Measurements from ENCODE around the gene C14orf180. TPM values are rescaled to one million over a fixed set of nuclear protein-coding genes. Genes with fewer than 3 reads are reported as not detected.

Gene C14orf180
- total RNA-seq, 2 experiments from 2014 or later = not detected

DNA sequence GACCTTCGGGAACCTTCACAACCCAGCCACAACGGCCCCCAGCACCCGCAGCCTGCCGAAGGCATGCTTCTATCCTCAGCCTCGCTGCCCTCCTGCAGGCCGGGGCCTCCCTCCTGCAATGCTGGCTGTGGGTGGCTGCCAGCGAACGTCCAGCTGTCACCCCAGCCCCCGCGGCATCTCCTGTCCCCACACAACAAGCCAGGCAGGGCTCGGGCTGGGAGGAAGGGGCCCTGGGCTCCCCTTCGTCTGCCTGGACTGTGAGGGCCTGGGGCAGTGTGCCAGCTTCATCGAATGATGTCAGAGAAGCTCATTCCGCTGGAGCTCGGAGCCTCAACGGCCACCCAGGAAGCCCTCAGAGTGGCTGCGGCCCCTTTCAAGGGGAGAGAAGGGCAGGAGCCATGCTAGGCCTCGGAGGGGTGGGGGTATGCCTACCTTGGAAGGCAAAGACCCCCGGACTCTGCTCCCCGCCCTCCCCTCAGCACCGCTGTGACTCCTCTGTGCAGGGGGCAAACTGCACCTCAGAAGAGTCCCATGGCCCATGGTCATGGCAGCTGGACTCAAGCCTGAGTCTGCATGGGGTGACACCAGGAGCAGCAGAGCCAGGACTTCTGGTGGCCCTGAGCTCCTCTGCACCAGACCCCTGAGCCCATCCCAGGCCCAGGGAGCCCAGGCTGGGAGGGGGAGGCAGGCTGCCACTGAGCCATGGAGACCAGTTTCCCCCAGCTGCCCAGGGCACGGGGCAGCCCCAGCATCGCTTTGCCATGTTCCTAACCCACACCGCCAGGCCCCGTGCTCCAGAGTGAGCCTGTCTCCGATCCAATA, 24.7 kb upstream of the C14orf180 start:
- Histone ChIP-seq H3K4me1 (ENCODE audit: insufficient read depth, low read length, poor library complexity, severe bottlenecking) (no peaks in the 10 kb centered on the region), H3K9me3 (ENCODE audit: low read length) (no peaks in the 10 kb centered on the region), H3K79me2 (ENCODE audit: insufficient read depth, low read depth, low read length) (no peaks in the 10 kb centered on the region), H3K4me2 (ENCODE audit: low read length) (no peak overlapping the region), H3K9me2 (ENCODE audit: insufficient read depth, low read length) (no peaks in the 10 kb centered on the region), H2AFZ (ENCODE audit: low read length) (no peak overlapping the region), H3K27ac (ENCODE audit: low read depth, low read length, poor library complexity, severe bottlenecking) (no peak overlapping the region), H4K20me1 (ENCODE audit: insufficient read depth, low read length) (no peaks in the 10 kb centered on the region), H3K4me3 (ENCODE audit: low read depth, low read length, poor library complexity, severe bottlenecking) (no peak overlapping the region), H3K36me3 (ENCODE audit: insufficient read depth, low read length) (no peaks in the 10 kb centered on the region)
- ChIA-PET CTCF (ENCODE audit: unreplicated experiment) (no interaction called here), POLR2A (no interaction called here)
- TF ChIP-seq, protein P1, sequence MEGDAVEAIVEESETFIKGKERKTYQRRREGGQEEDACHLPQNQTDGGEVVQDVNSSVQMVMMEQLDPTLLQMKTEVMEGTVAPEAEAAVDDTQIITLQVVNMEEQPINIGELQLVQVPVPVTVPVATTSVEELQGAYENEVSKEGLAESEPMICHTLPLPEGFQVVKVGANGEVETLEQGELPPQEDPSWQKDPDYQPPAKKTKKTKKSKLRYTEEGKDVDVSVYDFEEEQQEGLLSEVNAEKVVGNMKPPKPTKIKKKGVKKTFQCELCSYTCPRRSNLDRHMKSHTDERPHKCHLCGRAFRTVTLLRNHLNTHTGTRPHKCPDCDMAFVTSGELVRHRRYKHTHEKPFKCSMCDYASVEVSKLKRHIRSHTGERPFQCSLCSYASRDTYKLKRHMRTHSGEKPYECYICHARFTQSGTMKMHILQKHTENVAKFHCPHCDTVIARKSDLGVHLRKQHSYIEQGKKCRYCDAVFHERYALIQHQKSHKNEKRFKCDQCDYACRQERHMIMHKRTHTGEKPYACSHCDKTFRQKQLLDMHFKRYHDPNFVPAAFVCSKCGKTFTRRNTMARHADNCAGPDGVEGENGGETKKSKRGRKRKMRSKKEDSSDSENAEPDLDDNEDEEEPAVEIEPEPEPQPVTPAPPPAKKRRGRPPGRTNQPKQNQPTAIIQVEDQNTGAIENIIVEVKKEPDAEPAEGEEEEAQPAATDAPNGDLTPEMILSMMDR (conservative IDR thresholded peaks at IDR 0.05; ENCODE audit: low read length) = no peak
- TF ChIP-seq EZH2phosphoT487 (IDR thresholded peaks at IDR 0.05; ENCODE audit: borderline replicate concordance, low read depth, low read length) = no peak
- no peak for DNase-seq (ENCODE audit: low spot score)
- intact Hi-C loops (cut with micrococcal nuclease; ENCODE audit: unreplicated experiment) = no loop called here
- no TSS peak for BruUV-seq (replicated peaks)

DNA sequence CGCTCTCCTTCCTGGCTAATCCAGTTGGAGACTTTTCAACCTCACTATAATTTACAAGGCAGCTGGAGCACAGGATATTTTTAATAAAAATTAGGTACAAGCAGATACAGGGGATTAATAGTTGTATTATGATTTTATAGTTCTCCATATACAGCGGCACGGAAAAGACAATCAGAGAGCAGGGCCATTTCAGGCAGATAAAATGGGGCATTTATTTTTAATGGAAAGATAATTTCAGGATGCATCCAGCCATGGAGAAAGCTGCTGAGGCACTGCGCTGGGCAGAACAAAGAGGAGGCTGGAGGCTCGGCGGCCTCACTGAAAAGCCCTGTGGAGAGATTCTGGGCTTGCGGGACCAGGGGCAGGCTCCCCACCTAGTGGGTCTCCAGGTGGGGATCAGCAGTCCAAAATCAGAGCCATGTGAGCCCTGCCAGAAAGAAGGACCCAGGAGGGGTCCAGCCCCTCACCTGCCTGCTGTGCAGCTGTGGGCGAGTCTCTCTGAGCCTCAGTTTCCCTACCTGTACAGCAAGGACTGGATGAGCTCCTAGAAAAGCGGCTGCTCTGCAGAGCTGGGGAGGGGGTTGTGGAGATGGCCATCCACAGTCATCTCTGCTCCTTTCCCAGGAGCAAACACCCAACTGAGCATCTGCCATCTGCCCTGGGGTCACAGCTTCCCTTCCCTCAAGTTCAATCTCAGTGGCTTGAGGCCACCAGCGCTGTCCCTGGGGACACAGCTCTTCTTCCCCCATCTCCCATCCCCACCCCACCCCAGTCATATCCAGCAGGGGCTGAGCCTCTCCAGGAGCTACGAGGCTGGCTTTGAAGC, 23.9 kb upstream of the C14orf180 start:
- Histone ChIP-seq H4K20me1 (ENCODE audit: insufficient read depth, low read length) (no peaks in the 10 kb centered on the region), H3K9me3 (ENCODE audit: low read length) (no peaks in the 10 kb centered on the region), H3K4me3 (ENCODE audit: low read depth, low read length, poor library complexity, severe bottlenecking) (no peak overlapping the region), H3K36me3 (ENCODE audit: insufficient read depth, low read length) (no peaks in the 10 kb centered on the region), H3K4me2 (ENCODE audit: low read length) (no peak overlapping the region), H3K79me2 (ENCODE audit: insufficient read depth, low read depth, low read length) (no peaks in the 10 kb centered on the region), H3K4me1 (ENCODE audit: insufficient read depth, low read length, poor library complexity, severe bottlenecking) (no peaks in the 10 kb centered on the region), H2AFZ (ENCODE audit: low read length) (no peak overlapping the region), H3K27ac (ENCODE audit: low read depth, low read length, poor library complexity, severe bottlenecking) (no peak overlapping the region), H3K9me2 (ENCODE audit: insufficient read depth, low read length) (no peaks in the 10 kb centered on the region)
- BruUV-seq (replicated peaks) = no TSS peak
- TF ChIP-seq, protein P1 (conservative IDR thresholded peaks at IDR 0.05; ENCODE audit: low read length) = no peak
- no peak for TF ChIP-seq EZH2phosphoT487 (IDR thresholded peaks at IDR 0.05; ENCODE audit: borderline replicate concordance, low read depth, low read length)
- no peak for DNase-seq (ENCODE audit: low spot score)
- ChIA-PET CTCF (ENCODE audit: unreplicated experiment) (no interaction called here), POLR2A (no interaction called here)
- intact Hi-C loops (cut with micrococcal nuclease; ENCODE audit: unreplicated experiment) = no loop called here
